Thyroid gland (tissue), 4 donors: ENCODE results near the gene GLI3.

Experiments used
- CTCF ChIP-seq, 6 experiments: fragments of 200-600 bp in 3 of 6; fragments of 450-650 bp in 3 of 6; sonication (generic) in 3 of 6; IDR thresholded peaks; one replicate each; pipeline ENCODE4 v1.5.1; 2016 to 2019; ENCODE audit warnings: antibody characterized with exemption in 6 of 6, mild to moderate bottlenecking in 2 of 6, inconsistent platforms in 1 of 6, moderate library complexity in 1 of 6
- POLR2A ChIP-seq, 2 donors: fragments of 450-650 bp; IDR thresholded peaks; one replicate each; pipeline ENCODE4 v1.6.1; 2017; ENCODE audit warnings: antibody characterized with exemption in 2 of 2, mild to moderate bottlenecking in 2 of 2, moderate library complexity in 1 of 2

GRCh38 chr7:42218248-42218647 lies 18.8 kb downstream of the GLI3 start:
- no peak for TF ChIP-seq POLR2A (IDR thresholded peaks at IDR 0.05)
- TF ChIP-seq CTCF (IDR thresholded peaks at IDR 0.05): no peak
